KMS-11 (cell line): ENCODE results near the gene NVL.

Source experiments
- H2AFZ ChIP-seq: fragments of 200-600 bp; sonication (generic); 2 replicates; pipeline ENCODE4 v1.6.1; 2016; ENCODE audit warnings: antibody characterized with exemption, mixed run types, low read depth
- H3K27ac ChIP-seq: fragments of 200-600 bp; sonication (generic); 2 replicates; pipeline ENCODE4 v1.6.1; 2016; ENCODE audit warnings: mild to moderate bottlenecking, mixed run types
- H3K27me3 ChIP-seq: fragments of 200-600 bp; sonication (generic); 2 replicates; pipeline ENCODE4 v1.6.1; 2017; ENCODE audit warnings: mild to moderate bottlenecking, low read depth, mixed run types, moderate library complexity; ENCODE audit not compliant: insufficient read depth
- H3K36me3 ChIP-seq: fragments of 200-600 bp; sonication (generic); 2 replicates; pipeline ENCODE4 v1.6.1; 2017; ENCODE audit warnings: mild to moderate bottlenecking, mixed run types; ENCODE audit not compliant: insufficient read depth
- H3K4me1 ChIP-seq: fragments of 200-600 bp; sonication (generic); 2 replicates; pipeline ENCODE4 v1.6.1; 2016; ENCODE audit warnings: mild to moderate bottlenecking, low read depth, mixed run types; ENCODE audit not compliant: poor library complexity, severe bottlenecking
- H3K4me2 ChIP-seq: fragments of 200-600 bp; sonication (generic); 2 replicates; pipeline ENCODE4 v1.7.0; 2016; ENCODE audit warnings: mild to moderate bottlenecking, mixed run types
- H3K4me3 ChIP-seq: fragments of 200-600 bp; sonication (generic); IDR thresholded peaks from 2 replicates; pipeline ENCODE4 v1.6.1; 2017; ENCODE audit warnings: low read depth, low read length, mixed read lengths; ENCODE audit not compliant: insufficient read depth
- H3K79me2 ChIP-seq: fragments of 200-600 bp; sonication (generic); 2 replicates; pipeline ENCODE4 v1.6.1; 2016; ENCODE audit warnings: low read depth, mixed run types; ENCODE audit not compliant: insufficient read depth
- H3K9ac ChIP-seq: fragments of 200-600 bp; sonication (generic); 2 replicates; pipeline ENCODE4 v1.6.1; 2016; ENCODE audit warnings: mild to moderate bottlenecking, mixed run types
- H4K20me1 ChIP-seq: fragments of 200-600 bp; sonication (generic); 2 replicates; pipeline ENCODE4 v1.6.1; 2016; ENCODE audit warnings: mild to moderate bottlenecking, mixed run types; ENCODE audit not compliant: insufficient read depth
- CTCF ChIP-seq: fragments of 200-600 bp; sonication (generic); conservative IDR thresholded peaks from 2 replicates; pipeline ENCODE4 v1.6.1; 2017; ENCODE audit warnings: low read depth, mild to moderate bottlenecking, antibody characterized with exemption, low read length, moderate library complexity, mixed read lengths

The NVL gene

GRCh38 chr1:224273641-224274040, 56.3 kb downstream of the NVL start:
- no peak for TF ChIP-seq CTCF
- no peak overlapping the region for H3K4me2 ChIP-seq
- H2AFZ ChIP-seq = no peak overlapping the region
- no peaks in the 10 kb centered on the region; the same call in 1 of the 2 replicates for H3K36me3 ChIP-seq
- H3K9ac ChIP-seq = no peak overlapping the region
- H3K4me3 ChIP-seq = no peak overlapping the region
- no peaks in the 10 kb centered on the region for H3K27me3 ChIP-seq
- no peaks in the 10 kb centered on the region for H4K20me1 ChIP-seq
- H3K27ac ChIP-seq = no peak overlapping the region
- H3K79me2 ChIP-seq = no peaks in the 10 kb centered on the region
- H3K4me1 ChIP-seq = peaks cover 2% of the 10 kb centered on the region

- Histone ChIP-seq H3K4me3 (no peak overlapping the region), H3K79me2 (no peaks in the 10 kb centered on the region), H4K20me1 (no peaks in the 10 kb centered on the region), H3K36me3 (no peaks in the 10 kb centered on the region; the same call in 1 of the 2 replicates), H3K4me1 (peaks cover 23% of the 10 kb centered on the region), H3K9ac (no peak overlapping the region), H2AFZ (no peak overlapping the region), H3K27ac (no peak overlapping the region), H3K27me3 (no peaks in the 10 kb centered on the region), H3K4me2 (no peak overlapping the region)
- TF ChIP-seq CTCF = no peak
Observed at GRCh38 chr1:224271106-224271505, 58.9 kb downstream of the NVL start.

GRCh38 chr1:224267925-224268324, 62.0 kb downstream of the NVL start:
- no peaks in the 10 kb centered on the region for H3K27me3 ChIP-seq
- H2AFZ ChIP-seq = no peak overlapping the region
- H3K79me2 ChIP-seq = no peaks in the 10 kb centered on the region
- peak overlapping the region; percentile 31; the same call in 1 of the 2 replicates for H3K4me2 ChIP-seq
- no peaks in the 10 kb centered on the region for H3K36me3 ChIP-seq
- H3K9ac ChIP-seq = no peak overlapping the region
- H4K20me1 ChIP-seq = no peaks in the 10 kb centered on the region
- peaks cover 28% of the 10 kb centered on the region for H3K4me1 ChIP-seq
- no peak overlapping the region for H3K27ac ChIP-seq
- H3K4me3 ChIP-seq = no peak overlapping the region
- no peak for TF ChIP-seq CTCF

- H3K36me3 ChIP-seq = no peaks in the 10 kb centered on the region
- TF ChIP-seq CTCF = no peak
- peaks cover 36% of the 10 kb centered on the region for H3K4me1 ChIP-seq
- H3K4me2 ChIP-seq = peak overlapping the region; percentile 31; the same call in 1 of the 2 replicates
- no peak overlapping the region for H2AFZ ChIP-seq
- H3K27me3 ChIP-seq = no peaks in the 10 kb centered on the region
- no peak overlapping the region for H3K4me3 ChIP-seq
- no peak overlapping the region for H3K9ac ChIP-seq
- H4K20me1 ChIP-seq = no peaks in the 10 kb centered on the region
- no peaks in the 10 kb centered on the region for H3K79me2 ChIP-seq
- no peak overlapping the region for H3K27ac ChIP-seq
Observed at GRCh38 chr1:224266915-224267856, 62.8 kb downstream of the NVL start.
